B cell (primary cell): Measurements from ENCODE around the gene TRIP13.

Experiments used
- CTCF ChIP-seq: fragments of 200-600 bp; IDR thresholded peaks from one replicate; pipeline ENCODE4 v1.8.0; 2022; ENCODE audit warnings: antibody characterized with exemption, mild to moderate bottlenecking
- EZH2 ChIP-seq: IDR thresholded peaks from 2 replicates; pipeline ENCODE4 v1.6.1; 2012; ENCODE audit warnings: borderline replicate concordance, low read depth, mild to moderate bottlenecking, moderate library complexity, low read length; ENCODE audit not compliant: insufficient read depth, poor library complexity, severe bottlenecking

DNA sequence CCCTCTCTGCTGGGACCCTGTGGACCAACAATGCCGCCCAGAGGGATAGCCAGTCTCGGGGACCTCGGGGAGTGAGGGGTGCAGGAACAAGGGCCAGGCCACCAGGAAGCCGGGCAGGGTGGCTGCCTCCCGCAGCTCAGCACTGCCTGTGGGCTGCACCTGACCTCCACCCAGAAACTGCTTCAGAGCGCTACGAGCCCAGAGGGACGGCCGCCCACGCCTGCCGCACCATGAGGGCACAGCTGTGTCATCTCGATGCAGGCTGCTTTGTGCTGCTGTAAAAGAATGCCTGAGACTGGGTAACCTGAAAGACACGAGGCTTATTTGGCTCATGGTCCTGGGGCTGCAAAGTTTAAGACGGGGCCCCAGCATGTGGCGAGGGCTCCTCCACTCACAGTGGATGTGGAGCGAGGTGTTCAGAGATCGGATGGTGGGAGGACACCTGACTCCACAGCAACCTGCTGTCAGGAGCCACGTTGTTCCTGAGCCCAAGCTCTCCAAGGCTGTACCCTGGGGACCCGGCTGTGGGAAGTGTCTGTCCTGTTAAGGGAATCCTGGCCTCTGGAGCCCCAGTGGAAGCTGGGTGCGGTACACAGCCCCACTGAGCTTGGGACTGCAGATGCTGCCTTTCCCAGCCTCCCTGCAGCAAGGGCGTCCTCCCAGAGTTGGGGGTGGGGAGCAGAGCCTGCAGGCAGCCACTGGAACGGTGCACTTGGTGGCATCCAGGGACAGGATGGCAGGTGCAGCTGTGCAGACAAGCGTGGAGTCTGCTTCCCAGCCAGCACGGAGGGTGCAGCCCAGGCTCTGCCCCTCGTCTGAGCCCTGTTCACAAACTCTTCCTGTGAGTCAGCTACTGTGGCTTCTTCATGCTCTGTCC lies 30.1 kb upstream of the TRIP13 start:
- TF ChIP-seq CTCF = no peak
- TF ChIP-seq EZH2 = no peak
